BJ (cell line): Measurements from ENCODE around the gene KCTD17. TPM values are rescaled to one million over a fixed set of nuclear protein-coding genes. Genes with fewer than 3 reads are reported as not detected.

Experiments
- CTCF ChIA-PET: fragments of 350-600 bp; formaldehyde crosslinking; extraction: SDS; loops from one replicate; lab custom pipeline; 2021; ENCODE audit warnings: antibody characterized with exemption, inconsistent platforms; lab: Yijun Ruan, JAX
- POLR2A ChIA-PET: fragments of 300-600 bp; sonication (Branson Sonifier 250); formaldehyde crosslinking; extraction: SDS; loops from one replicate; lab custom pipeline; 2021; ENCODE audit warnings: antibody characterized with exemption; lab: Charles Lee
- DNase-seq: peaks from one replicate; pipeline ENCODE4 v3.0.0-alpha.2; 2011; ENCODE audit warnings: low read depth
- H3K27me3 ChIP-seq: 2 replicates; pipeline ENCODE4 v1.6.0; 2011; ENCODE audit warnings: low read length; ENCODE audit not compliant: control insufficient read depth, insufficient read depth
- H3K36me3 ChIP-seq: 2 replicates; pipeline ENCODE4 v1.5.1; 2011; ENCODE audit warnings: low read length; ENCODE audit not compliant: control insufficient read depth, insufficient read depth
- H3K4me3 ChIP-seq: 2 replicates; pipeline ENCODE4 v1.5.1; 2011; ENCODE audit warnings: low read depth, mild to moderate bottlenecking, control low read depth, low read length
- polyA plus RNA-seq: library from polyadenylated mRNA; depleted of rRNA; stranded (reverse); fragments of >200 nt; gene quantifications from 2 replicates; pipeline ENCODE4 v1.2.3, GENCODE V29; 2011
- TF ChIP-seq, protein P1 (sequence below): IDR thresholded peaks from 2 replicates; pipeline ENCODE4 v1.5.1; 2011; ENCODE audit warnings: low read depth, mild to moderate bottlenecking, control low read depth, inconsistent platforms, low read length, moderate library complexity; ENCODE audit not compliant: insufficient read depth

KCTD17 gene
- polyA plus RNA-seq, 1 experiment = 36.3 TPM

- ChIA-PET CTCF (no interaction called here), POLR2A (no interaction called here)
- TF ChIP-seq, protein P1, sequence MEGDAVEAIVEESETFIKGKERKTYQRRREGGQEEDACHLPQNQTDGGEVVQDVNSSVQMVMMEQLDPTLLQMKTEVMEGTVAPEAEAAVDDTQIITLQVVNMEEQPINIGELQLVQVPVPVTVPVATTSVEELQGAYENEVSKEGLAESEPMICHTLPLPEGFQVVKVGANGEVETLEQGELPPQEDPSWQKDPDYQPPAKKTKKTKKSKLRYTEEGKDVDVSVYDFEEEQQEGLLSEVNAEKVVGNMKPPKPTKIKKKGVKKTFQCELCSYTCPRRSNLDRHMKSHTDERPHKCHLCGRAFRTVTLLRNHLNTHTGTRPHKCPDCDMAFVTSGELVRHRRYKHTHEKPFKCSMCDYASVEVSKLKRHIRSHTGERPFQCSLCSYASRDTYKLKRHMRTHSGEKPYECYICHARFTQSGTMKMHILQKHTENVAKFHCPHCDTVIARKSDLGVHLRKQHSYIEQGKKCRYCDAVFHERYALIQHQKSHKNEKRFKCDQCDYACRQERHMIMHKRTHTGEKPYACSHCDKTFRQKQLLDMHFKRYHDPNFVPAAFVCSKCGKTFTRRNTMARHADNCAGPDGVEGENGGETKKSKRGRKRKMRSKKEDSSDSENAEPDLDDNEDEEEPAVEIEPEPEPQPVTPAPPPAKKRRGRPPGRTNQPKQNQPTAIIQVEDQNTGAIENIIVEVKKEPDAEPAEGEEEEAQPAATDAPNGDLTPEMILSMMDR = no peak
- no peak for DNase-seq
- Histone ChIP-seq H3K4me3 (no peak overlapping the region), H3K36me3 (no peaks in the 10 kb centered on the region), H3K27me3 (peaks cover 15% of the 10 kb centered on the region)
Measured at GRCh38 chr22:37105990-37106389, 54.4 kb downstream of the KCTD17 start.

DNA sequence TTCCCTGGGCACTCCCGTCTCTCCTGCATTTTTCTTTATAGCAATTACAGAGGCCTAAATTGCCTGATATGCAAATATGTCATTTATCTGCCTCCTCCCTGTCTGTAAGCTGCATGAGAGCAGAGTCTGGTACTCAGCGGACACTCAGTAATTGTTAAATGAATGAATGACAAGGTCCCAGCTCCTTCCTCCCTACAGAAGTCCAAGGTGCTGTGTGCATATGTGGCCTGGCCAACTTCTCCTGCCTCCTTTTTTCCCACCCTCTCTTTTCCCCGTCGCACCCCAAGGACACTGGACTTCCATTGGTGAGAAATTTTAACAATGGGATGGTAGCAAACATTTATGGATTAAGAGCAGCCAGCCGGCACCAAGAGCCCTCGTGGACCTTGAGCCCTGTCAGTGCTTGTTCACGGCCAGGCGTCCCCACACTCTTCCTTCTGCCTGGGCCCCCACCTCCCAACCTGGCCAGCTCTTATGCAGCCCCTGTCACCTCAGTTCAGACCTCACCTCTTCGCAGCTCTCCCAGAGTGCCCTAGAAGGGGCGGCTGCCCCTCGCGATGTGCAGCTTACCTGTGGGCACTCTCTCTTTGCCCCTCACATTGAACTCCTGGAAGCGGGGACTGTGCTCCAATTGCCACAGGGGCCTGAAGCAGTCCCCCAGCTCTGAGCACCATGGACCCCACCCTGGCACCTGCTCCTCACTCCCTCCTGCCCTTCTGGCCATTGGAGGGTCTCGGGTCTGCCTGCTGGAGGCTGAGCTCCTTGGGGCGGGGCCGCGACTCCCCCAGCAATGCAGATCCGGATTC lies 56.5 kb downstream of the KCTD17 start:
- no peaks in the 10 kb centered on the region for H3K36me3 ChIP-seq
- TF ChIP-seq, protein P1 = no peak
- peaks cover 13% of the 10 kb centered on the region for H3K27me3 ChIP-seq
- DNase-seq = no peak
- CTCF ChIA-PET = no interaction called here
- POLR2A ChIA-PET = no interaction called here
- no peak overlapping the region for H3K4me3 ChIP-seq

DNA sequence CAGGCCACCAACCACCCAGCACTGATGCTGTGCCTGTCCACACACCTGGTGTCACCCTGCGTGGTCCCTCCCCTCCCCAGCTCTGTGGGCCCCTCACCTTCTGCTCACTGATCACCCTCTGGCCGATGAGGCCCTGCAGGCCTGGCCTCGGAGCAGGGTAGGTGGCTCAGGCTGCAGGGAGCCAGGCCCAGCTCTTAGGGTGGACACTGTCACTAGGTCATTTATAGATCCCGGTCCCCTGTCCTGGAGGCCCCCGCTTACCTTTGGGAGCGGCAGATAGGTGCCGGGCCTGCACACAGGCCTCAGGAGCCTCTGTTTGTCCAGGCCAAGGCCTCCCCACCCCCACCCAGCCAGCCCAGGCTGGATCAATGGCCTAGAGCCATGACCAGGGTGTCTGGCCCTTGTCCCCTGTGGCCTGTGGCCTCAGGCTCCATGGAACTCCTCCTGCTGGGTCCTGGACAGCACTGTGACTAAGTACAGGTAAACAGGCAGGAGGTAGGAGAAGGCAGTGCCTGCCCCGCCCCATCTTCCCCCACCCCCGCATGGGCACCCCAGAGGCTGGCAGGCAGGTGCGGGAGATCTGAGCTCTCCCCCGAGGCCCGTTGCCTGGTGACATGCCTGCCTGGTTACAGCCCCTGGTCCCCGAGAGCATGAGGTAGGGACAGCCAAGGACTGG lies 57.8 kb downstream of the KCTD17 start, which contains the start of gene TMPRSS6:
Gene TMPRSS6 (minus strand): TSS at position 472 of the 676 bp plus-strand sequence. CDS start 6,296 bp downstream, outside the sequence.
- TF ChIP-seq, protein P1 = no peak
- Histone ChIP-seq H3K4me3 (no peak within 1 kb of the TSS), H3K27me3 (peaks cover 8% of the 10 kb centered on the region), H3K36me3 (no peaks in the 10 kb centered on the region)
- no peak for DNase-seq
- CTCF ChIA-PET = no interaction called here
- POLR2A ChIA-PET = no interaction called here

GRCh38 chr22:37111156-37111717 lies 59.7 kb downstream of the KCTD17 start:
- ChIA-PET CTCF (no interaction called here), POLR2A (no interaction called here)
- no peak overlapping the region for H3K4me3 ChIP-seq
- H3K27me3 ChIP-seq = peaks cover 12% of the 10 kb centered on the region
- H3K36me3 ChIP-seq = no peaks in the 10 kb centered on the region
- no peak for DNase-seq
- TF ChIP-seq, protein P1 = no peak
